Measurements from ENCODE around the gene MAP3K2. TPM values are rescaled to one million over a fixed set of nuclear protein-coding genes. Genes with fewer than 3 reads are reported as not detected.

Gene MAP3K2
- total RNA-seq, 1 donor from 2014 or later, result 47.7 TPM

GRCh38 chr2:127371037-127371436 lies 16.7 kb downstream of the MAP3K2 start:
- Histone ChIP-seq H3K27ac (peak overlapping the region; percentile 49 to 51), H3K27me3 (no peaks in the 10 kb centered on the region), H3K9me3 (no peaks in the 10 kb centered on the region), H3K4me3 (peak overlapping the region in 1 of 2 donors; percentile 12), H3K4me1 (peaks cover 0 to 13% of the 10 kb centered on the region in 2 donors), H3K36me3 (no peaks in the 10 kb centered on the region)
- no peak for TF ChIP-seq CTCF (IDR thresholded peaks at IDR 0.05)
- intact Hi-C loops (cut with DNase I), result loop anchor here (5.0 kb wide), 2 partner anchors 46 to 106 kb away; partner anchors contain the start of gene PROC
- DNase-seq (ENCODE audit: low spot score in 2 of 2), result peak in 1 of 2 donors; percentile 91

DNA sequence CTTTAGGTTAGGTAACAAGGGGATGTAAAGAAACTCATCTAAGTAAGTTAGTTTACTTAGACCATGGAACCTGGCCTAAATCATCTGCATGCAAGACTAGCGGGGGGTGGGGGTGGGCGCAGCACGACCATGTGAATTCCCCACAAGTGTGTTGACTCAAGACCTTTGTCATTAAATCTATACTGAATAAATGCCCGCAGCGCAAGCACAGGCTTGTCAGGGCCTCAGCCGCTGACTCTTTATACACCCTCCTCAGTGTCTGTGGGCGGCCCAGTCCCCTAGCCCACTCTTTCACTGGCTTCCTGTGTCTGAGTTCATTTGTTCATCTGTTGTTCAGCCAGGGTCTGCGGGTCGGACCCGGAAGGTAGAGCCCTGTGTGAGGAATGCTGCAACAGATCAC lies 17.8 kb downstream of the MAP3K2 start:
- intact Hi-C loops (cut with DNase I), result loop anchor here (5.0 kb wide), 2 partner anchors 47 to 107 kb away; partner anchors contain the start of gene PROC
- TF ChIP-seq CTCF (IDR thresholded peaks at IDR 0.05), result no peak
- H3K36me3 ChIP-seq, result no peaks in the 10 kb centered on the region
- H3K4me1 ChIP-seq, result peaks cover 3 to 20% of the 10 kb centered on the region in 2 donors
- peak overlapping the region in 1 of 2 donors; percentile 51 for H3K27ac ChIP-seq
- H3K9me3 ChIP-seq, result no peaks in the 10 kb centered on the region
- DNase-seq (ENCODE audit: low spot score in 2 of 2), result no peak
- H3K4me3 ChIP-seq, result no peak overlapping the region
- no peaks in the 10 kb centered on the region for H3K27me3 ChIP-seq

- DNase-seq (ENCODE audit: low spot score in 2 of 2), result no peak
- H3K27me3 ChIP-seq, result no peaks in the 10 kb centered on the region
- no peak for TF ChIP-seq CTCF (IDR thresholded peaks at IDR 0.05)
- no peaks in the 10 kb centered on the region for H3K36me3 ChIP-seq
- no peak overlapping the region for H3K4me3 ChIP-seq
- H3K9me3 ChIP-seq, result no peaks in the 10 kb centered on the region
- H3K27ac ChIP-seq, result no peak overlapping the region
- intact Hi-C loops (cut with DNase I), result no loop called here
- peaks cover 3 to 9% of the 10 kb centered on the region in 2 donors for H3K4me1 ChIP-seq
Measured at GRCh38 chr2:127365211-127365643, 22.5 kb downstream of the MAP3K2 start.

- H3K36me3 ChIP-seq, result no peaks in the 10 kb centered on the region
- H3K9me3 ChIP-seq, result no peaks in the 10 kb centered on the region
- intact Hi-C loops (cut with DNase I), result no loop called here
- no peak overlapping the region for H3K4me3 ChIP-seq
- no peak overlapping the region for H3K27ac ChIP-seq
- no peak for TF ChIP-seq CTCF (IDR thresholded peaks at IDR 0.05)
- H3K4me1 ChIP-seq, result peaks cover 3 to 13% of the 10 kb centered on the region in 2 donors
- no peaks in the 10 kb centered on the region for H3K27me3 ChIP-seq
- no peak for DNase-seq (ENCODE audit: low spot score in 2 of 2)
Measured at GRCh38 chr2:127362971-127363370, 24.8 kb downstream of the MAP3K2 start.

DNA sequence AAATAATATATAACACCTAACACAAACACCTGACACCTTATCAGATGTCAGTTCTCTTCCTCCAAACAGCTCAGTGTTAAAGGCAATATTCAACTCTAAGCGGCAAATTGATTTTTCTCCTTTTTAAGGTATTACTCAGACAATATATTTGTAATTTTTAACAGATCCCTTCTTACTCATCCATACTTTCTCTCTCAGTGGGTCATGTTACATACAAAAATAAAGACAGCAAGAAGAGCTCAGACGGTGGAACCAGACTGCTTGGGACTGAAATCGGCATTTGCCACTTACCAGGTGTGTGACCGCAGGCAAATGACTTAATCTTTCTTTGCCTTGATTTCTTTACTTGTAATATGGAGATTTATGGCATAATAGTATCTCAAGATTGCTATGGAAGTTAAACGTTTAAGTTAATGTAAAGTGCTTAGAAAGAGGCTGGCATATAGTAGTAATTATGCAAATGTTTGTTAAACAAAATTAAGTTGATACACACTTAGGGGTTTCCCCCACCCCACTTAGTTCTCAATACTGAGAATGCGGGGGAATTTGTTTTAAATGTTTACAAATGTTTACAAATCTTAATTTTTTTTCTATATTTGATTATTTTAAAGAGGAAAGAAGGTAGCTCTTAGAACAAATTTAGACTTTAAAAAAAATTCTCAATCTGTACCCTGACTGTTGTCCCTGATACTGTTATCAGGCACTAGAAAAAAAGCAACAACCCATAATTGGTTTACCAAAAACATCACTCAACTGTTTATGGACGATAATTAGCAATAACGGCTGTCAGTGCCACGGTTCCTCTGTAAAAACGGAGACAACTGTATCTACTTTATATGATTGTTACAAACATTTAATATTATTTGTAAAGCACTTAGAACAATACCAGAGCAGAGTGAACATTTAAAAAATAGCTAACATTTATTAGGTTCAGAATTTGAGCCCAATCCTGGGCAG lies 25.6 kb downstream of the MAP3K2 start:
- no peaks in the 10 kb centered on the region for H3K36me3 ChIP-seq
- intact Hi-C loops (cut with DNase I), result no loop called here
- no peak for TF ChIP-seq CTCF (IDR thresholded peaks at IDR 0.05)
- no peak for DNase-seq (ENCODE audit: low spot score in 2 of 2)
- no peaks in the 10 kb centered on the region for H3K27me3 ChIP-seq
- peaks cover 3 to 13% of the 10 kb centered on the region in 2 donors for H3K4me1 ChIP-seq
- H3K9me3 ChIP-seq, result no peaks in the 10 kb centered on the region
- H3K27ac ChIP-seq, result no peak overlapping the region
- no peak overlapping the region for H3K4me3 ChIP-seq

Measured in ascending aorta (tissue), 2 donors.